ENCODE measurements around the gene OR4C46. TPM values are rescaled to one million over a fixed set of nuclear protein-coding genes. Genes with fewer than 3 reads are reported as not detected.
"Not testable (repeated sequence)": the region's sequence is repeated elsewhere in the genome, so short reads cannot be mapped to it uniquely, and the experiment has no call there.

The OR4C46 gene
- total RNA-seq: not detected

- Histone ChIP-seq H3K4me3 (no peak within 1 kb of the TSS), H3K36me3 (no peaks in the 10 kb centered on the region), H3K4me1 (no peaks in the 10 kb centered on the region), H3K9me3 (no peaks in the 10 kb centered on the region), H3K9ac (ENCODE audit: low read depth in 2 of 2, low read length in 2 of 2) (no peak within 1 kb of the TSS), H3K27ac (no peak within 1 kb of the TSS), H3K27me3 (no peaks in the 10 kb centered on the region)
- intact Hi-C loops (cut with DNase I): no loop called here
- no peak for DNase-seq
- TF ChIP-seq, protein P1, sequence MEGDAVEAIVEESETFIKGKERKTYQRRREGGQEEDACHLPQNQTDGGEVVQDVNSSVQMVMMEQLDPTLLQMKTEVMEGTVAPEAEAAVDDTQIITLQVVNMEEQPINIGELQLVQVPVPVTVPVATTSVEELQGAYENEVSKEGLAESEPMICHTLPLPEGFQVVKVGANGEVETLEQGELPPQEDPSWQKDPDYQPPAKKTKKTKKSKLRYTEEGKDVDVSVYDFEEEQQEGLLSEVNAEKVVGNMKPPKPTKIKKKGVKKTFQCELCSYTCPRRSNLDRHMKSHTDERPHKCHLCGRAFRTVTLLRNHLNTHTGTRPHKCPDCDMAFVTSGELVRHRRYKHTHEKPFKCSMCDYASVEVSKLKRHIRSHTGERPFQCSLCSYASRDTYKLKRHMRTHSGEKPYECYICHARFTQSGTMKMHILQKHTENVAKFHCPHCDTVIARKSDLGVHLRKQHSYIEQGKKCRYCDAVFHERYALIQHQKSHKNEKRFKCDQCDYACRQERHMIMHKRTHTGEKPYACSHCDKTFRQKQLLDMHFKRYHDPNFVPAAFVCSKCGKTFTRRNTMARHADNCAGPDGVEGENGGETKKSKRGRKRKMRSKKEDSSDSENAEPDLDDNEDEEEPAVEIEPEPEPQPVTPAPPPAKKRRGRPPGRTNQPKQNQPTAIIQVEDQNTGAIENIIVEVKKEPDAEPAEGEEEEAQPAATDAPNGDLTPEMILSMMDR (IDR thresholded peaks at IDR 0.05): no peak
These were observed at the start of gene OR4C46 for GRCh38 chr11:54603898-54604297. Gene OR4C46 (minus strand): TSS chr11:54603998. CDS start chr11:54603998, 0 bp downstream.

- H3K27me3 ChIP-seq; H3K9ac ChIP-seq (ENCODE audit: low read depth in 2 of 2, low read length in 2 of 2); H3K4me3 ChIP-seq; intact Hi-C loops (cut with DNase I); DNase-seq; H3K4me1 ChIP-seq; H3K36me3 ChIP-seq; H3K27ac ChIP-seq; H3K9me3 ChIP-seq: not testable (repeated sequence)
These were observed 41.8 kb upstream of the OR4C46 start for GRCh38 chr11:54645606-54646005.

GRCh38 chr11:54561439-54561838, 42.4 kb downstream of the OR4C46 start:
- H3K4me3 ChIP-seq; H3K9me3 ChIP-seq; H3K4me1 ChIP-seq; H3K36me3 ChIP-seq; H3K27ac ChIP-seq; DNase-seq; H3K27me3 ChIP-seq; H3K9ac ChIP-seq (ENCODE audit: low read depth in 2 of 2, low read length in 2 of 2); intact Hi-C loops (cut with DNase I): not testable (repeated sequence)

DNA sequence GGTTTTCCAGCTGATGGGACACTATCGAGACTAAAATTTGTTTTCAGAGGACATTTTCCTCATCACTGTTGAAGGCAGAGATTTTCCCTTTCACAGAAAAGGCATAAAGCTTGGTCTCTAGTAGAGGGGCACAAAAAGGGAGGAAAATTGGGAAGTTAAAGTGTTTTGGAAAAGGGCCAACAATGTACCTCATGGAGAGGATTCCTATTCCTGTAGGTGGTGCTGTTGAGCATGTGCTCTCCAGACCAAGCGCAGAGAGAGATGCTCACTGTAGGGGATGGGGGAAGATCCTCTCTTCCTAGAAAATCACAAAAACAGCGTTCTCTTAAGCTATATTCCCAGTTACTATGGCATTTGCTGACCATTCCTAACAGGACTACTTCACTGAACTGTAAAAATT, 44.9 kb downstream of the OR4C46 start:
- no peaks in the 10 kb centered on the region for H3K36me3 ChIP-seq
- H3K4me1 ChIP-seq: no peaks in the 10 kb centered on the region
- TF ChIP-seq, protein P1 (IDR thresholded peaks at IDR 0.05): no peak
- intact Hi-C loops (cut with DNase I): no loop called here
- no peak overlapping the region for H3K9ac ChIP-seq (ENCODE audit: low read depth in 2 of 2, low read length in 2 of 2)
- no peaks in the 10 kb centered on the region for H3K9me3 ChIP-seq
- no peak for DNase-seq
- H3K27me3 ChIP-seq: no peaks in the 10 kb centered on the region
- H3K4me3 ChIP-seq: no peak overlapping the region
- no peak overlapping the region for H3K27ac ChIP-seq

- H3K9ac ChIP-seq (ENCODE audit: low read depth in 2 of 2, low read length in 2 of 2): no peak overlapping the region
- no peaks in the 10 kb centered on the region for H3K27me3 ChIP-seq
- no peaks in the 10 kb centered on the region for H3K36me3 ChIP-seq
- H3K4me3 ChIP-seq: no peak overlapping the region
- TF ChIP-seq, protein P1 (IDR thresholded peaks at IDR 0.05): no peak
- H3K9me3 ChIP-seq: no peaks in the 10 kb centered on the region
- H3K4me1 ChIP-seq: no peaks in the 10 kb centered on the region
- DNase-seq: no peak
- no peak overlapping the region for H3K27ac ChIP-seq
- intact Hi-C loops (cut with DNase I): no loop called here
These were observed 45.4 kb downstream of the OR4C46 start for GRCh38 chr11:54558407-54558806.

Other genes starting within 250 kb of the OR4C46 start
- gene OR4A5, start 102.8 kb upstream of the OR4C46 start, total RNA-seq: not detected

All from colonic mucosa (tissue), 4 donors.